GM23338 (cell line): ENCODE data around the gene JUP.

Experiments used
- CREB1 ChIP-seq: fragments of 250-450 bp; sonication (Bioruptor Pico); IDR thresholded peaks from 2 replicates; pipeline ENCODE4 v1.5.0; 2020; ENCODE audit warnings: low read depth, mild to moderate bottlenecking, moderate library complexity
- CTCF ChIP-seq, 2 experiments: fragments of 200-600 bp in 1 of 2; sonication (generic) in 1 of 2; conservative IDR thresholded peaks; 2 replicates each; pipeline versions ENCODE4 v1.5.1 to v1.6.1; 2016 to 2017; ENCODE audit warnings: antibody characterized with exemption in 2 of 2, low read depth in 2 of 2, mild to moderate bottlenecking in 2 of 2, moderate library complexity in 1 of 2
- ETS1 ChIP-seq: IDR thresholded peaks from 2 replicates; pipeline ENCODE4 v1.6.1; 2016; ENCODE audit warnings: antibody characterized with exemption
- EZH2 ChIP-seq: fragments of 200-600 bp; sonication (generic); IDR thresholded peaks from one replicate; pipeline ENCODE4 v1.8.0; 2017; ENCODE audit warnings: antibody characterized with exemption, mild to moderate bottlenecking, low read depth; ENCODE audit not compliant: unreplicated experiment
- EZH2phosphoT487 ChIP-seq: fragments of 200-600 bp; sonication (generic); IDR thresholded peaks from one replicate; pipeline ENCODE4 v1.8.1; 2018; ENCODE audit warnings: antibody characterized with exemption; ENCODE audit not compliant: unreplicated experiment
- JUNB ChIP-seq: IDR thresholded peaks from one replicate; pipeline ENCODE4 v1.6.1; 2016; ENCODE audit warnings: antibody characterized with exemption; ENCODE audit not compliant: unreplicated experiment
- NANOG ChIP-seq: IDR thresholded peaks from 2 replicates; pipeline ENCODE4 v1.6.1; 2016; ENCODE audit warnings: antibody characterized with exemption, borderline replicate concordance
- POLR2AphosphoS5 ChIP-seq: IDR thresholded peaks from 2 replicates; pipeline ENCODE4 v1.6.1; 2016; ENCODE audit warnings: antibody characterized with exemption, low read depth
- STAT1 ChIP-seq: IDR thresholded peaks from one replicate; pipeline ENCODE4 v1.6.1; 2016; ENCODE audit warnings: antibody characterized with exemption; ENCODE audit not compliant: unreplicated experiment
- ZNF114 ChIP-seq: fragments of 250-450 bp; sonication (Bioruptor Pico); IDR thresholded peaks from 2 replicates; pipeline ENCODE4 v1.5.0; 2020; ENCODE audit warnings: mild to moderate bottlenecking, moderate library complexity
- ZNF331 ChIP-seq: fragments of 250-450 bp; sonication (Bioruptor Pico); IDR thresholded peaks from 2 replicates; pipeline ENCODE4 v1.5.0; 2020; ENCODE audit warnings: low read depth, mild to moderate bottlenecking, moderate library complexity
- TF ChIP-seq, protein P1 (sequence below): IDR thresholded peaks from one replicate; pipeline ENCODE4 v1.6.1; 2018; ENCODE audit warnings: antibody characterized with exemption; ENCODE audit not compliant: unreplicated experiment
- TF ChIP-seq, protein P2 (sequence below): fragments of 250-450 bp; sonication (Bioruptor Pico); IDR thresholded peaks from 2 replicates; pipeline ENCODE4 v1.5.0; 2020; ENCODE audit warnings: mild to moderate bottlenecking, moderate library complexity

- TF ChIP-seq EZH2 (no peak), CTCF (conservative IDR thresholded peaks at IDR 0.05; ENCODE audit: low read depth in 2 of 2) (no peak), EZH2phosphoT487 (no peak), CREB1 (CRISPR knock-in tag) (no peak), JUNB (no peak), POLR2AphosphoS5 (no peak), ETS1 (no peak), NANOG (no peak), ZNF331 (CRISPR knock-in tag) (no peak), ZNF114 (CRISPR knock-in tag) (no peak), STAT1 (no peak)
- TF ChIP-seq, protein P1, sequence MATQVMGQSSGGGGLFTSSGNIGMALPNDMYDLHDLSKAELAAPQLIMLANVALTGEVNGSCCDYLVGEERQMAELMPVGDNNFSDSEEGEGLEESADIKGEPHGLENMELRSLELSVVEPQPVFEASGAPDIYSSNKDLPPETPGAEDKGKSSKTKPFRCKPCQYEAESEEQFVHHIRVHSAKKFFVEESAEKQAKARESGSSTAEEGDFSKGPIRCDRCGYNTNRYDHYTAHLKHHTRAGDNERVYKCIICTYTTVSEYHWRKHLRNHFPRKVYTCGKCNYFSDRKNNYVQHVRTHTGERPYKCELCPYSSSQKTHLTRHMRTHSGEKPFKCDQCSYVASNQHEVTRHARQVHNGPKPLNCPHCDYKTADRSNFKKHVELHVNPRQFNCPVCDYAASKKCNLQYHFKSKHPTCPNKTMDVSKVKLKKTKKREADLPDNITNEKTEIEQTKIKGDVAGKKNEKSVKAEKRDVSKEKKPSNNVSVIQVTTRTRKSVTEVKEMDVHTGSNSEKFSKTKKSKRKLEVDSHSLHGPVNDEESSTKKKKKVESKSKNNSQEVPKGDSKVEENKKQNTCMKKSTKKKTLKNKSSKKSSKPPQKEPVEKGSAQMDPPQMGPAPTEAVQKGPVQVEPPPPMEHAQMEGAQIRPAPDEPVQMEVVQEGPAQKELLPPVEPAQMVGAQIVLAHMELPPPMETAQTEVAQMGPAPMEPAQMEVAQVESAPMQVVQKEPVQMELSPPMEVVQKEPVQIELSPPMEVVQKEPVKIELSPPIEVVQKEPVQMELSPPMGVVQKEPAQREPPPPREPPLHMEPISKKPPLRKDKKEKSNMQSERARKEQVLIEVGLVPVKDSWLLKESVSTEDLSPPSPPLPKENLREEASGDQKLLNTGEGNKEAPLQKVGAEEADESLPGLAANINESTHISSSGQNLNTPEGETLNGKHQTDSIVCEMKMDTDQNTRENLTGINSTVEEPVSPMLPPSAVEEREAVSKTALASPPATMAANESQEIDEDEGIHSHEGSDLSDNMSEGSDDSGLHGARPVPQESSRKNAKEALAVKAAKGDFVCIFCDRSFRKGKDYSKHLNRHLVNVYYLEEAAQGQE, result no peak
- TF ChIP-seq, protein P2, sequence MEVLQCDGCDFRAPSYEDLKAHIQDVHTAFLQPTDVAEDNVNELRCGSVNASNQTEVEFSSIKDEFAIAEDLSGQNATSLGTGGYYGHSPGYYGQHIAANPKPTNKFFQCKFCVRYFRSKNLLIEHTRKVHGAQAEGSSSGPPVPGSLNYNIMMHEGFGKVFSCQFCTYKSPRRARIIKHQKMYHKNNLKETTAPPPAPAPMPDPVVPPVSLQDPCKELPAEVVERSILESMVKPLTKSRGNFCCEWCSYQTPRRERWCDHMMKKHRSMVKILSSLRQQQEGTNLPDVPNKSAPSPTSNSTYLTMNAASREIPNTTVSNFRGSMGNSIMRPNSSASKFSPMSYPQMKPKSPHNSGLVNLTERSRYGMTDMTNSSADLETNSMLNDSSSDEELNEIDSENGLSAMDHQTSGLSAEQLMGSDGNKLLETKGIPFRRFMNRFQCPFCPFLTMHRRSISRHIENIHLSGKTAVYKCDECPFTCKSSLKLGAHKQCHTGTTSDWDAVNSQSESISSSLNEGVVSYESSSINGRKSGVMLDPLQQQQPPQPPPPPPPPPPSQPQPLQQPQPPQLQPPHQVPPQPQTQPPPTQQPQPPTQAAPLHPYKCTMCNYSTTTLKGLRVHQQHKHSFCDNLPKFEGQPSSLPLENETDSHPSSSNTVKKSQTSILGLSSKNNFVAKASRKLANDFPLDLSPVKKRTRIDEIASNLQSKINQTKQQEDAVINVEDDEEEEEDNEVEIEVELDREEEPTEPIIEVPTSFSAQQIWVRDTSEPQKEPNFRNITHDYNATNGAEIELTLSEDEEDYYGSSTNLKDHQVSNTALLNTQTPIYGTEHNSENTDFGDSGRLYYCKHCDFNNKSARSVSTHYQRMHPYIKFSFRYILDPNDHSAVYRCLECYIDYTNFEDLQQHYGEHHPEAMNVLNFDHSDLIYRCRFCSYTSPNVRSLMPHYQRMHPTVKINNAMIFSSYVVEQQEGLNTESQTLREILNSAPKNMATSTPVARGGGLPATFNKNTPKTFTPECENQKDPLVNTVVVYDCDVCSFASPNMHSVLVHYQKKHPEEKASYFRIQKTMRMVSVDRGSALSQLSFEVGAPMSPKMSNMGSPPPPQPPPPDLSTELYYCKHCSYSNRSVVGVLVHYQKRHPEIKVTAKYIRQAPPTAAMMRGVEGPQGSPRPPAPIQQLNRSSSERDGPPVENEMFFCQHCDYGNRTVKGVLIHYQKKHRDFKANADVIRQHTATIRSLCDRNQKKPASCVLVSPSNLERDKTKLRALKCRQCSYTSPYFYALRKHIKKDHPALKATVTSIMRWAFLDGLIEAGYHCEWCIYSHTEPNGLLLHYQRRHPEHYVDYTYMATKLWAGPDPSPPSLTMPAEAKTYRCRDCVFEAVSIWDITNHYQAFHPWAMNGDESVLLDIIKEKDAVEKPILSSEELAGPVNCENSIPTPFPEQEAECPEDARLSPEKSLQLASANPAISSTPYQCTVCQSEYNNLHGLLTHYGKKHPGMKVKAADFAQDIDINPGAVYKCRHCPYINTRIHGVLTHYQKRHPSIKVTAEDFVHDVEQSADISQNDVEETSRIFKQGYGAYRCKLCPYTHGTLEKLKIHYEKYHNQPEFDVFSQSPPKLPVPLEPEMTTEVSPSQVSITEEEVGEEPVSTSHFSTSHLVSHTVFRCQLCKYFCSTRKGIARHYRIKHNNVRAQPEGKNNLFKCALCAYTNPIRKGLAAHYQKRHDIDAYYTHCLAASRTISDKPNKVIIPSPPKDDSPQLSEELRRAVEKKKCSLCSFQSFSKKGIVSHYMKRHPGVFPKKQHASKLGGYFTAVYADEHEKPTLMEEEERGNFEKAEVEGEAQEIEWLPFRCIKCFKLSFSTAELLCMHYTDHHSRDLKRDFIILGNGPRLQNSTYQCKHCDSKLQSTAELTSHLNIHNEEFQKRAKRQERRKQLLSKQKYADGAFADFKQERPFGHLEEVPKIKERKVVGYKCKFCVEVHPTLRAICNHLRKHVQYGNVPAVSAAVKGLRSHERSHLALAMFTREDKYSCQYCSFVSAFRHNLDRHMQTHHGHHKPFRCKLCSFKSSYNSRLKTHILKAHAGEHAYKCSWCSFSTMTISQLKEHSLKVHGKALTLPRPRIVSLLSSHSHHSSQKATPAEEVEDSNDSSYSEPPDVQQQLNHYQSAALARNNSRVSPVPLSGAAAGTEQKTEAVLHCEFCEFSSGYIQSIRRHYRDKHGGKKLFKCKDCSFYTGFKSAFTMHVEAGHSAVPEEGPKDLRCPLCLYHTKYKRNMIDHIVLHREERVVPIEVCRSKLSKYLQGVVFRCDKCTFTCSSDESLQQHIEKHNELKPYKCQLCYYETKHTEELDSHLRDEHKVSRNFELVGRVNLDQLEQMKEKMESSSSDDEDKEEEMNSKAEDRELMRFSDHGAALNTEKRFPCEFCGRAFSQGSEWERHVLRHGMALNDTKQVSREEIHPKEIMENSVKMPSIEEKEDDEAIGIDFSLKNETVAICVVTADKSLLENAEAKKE (CRISPR knock-in tag), result no peak
Observed at GRCh38 chr17:41813699-41814124, 27.2 kb upstream of the JUP start.
